ENCODE measurements around the gene MMEL1.

Gene MMEL1

DNA sequence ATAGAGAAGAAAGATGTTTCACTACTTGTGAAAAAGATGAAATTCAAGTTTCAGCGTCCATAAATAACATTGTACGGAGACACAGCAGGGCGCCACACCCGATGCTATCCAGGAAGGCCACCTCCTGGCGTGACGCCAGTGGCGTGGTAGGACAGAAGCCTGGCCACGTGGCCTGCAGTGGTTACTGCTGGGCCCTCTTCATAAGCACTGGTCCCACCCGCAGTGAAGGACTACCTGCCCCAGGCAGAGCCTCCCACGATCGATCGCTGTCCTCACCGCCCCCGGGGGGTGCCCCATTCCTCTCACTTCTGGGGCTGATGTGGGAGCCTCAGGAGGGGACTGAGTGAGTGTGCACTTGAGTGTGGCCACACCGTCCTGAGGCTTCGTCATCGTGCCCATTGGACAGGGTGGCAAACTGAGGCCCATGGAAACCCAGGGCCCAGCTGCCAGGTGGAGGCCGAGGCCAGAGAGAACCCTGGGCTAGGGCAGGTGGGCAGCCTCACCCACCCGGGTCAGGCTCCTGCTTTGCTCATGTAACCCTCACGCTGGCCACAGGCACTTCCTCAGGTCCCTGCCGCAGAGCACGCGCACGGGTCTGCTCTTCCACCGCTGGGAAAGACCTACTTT lies 91.1 kb downstream of the MMEL1 start:
- no peak for DNase-seq

DNA sequence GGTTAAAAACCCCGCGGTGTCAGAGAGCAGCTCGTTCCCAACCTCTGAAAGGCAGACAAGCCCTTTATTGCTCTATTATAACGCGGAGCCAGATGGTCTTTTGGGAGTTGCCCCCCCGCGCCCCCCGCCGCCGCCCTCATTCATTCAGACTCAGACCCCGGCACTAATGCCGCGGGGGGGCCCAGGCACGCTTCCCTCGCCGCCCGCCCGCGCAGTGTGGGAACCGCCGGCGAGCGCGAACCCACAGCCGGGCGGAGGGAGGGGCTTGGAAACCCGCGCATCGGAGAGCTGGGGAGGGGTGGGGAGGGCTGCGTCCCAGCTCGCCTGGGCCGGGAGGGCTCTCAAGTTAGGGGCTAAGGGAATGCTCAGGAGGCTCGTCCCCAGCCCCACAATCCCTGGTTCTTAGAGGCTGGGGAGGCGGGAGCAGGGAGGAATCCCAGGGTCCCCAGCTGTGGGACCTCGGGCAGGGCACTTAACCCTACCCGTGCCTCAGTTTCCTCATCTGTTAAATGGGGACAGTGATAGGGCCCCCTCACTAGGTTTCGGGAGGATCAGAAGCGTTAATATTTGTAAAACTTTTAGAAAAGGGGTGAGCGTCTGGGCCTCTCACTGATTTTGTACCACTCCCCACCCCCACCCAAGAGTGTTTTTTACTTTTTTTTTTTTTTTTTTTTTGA lies 91.9 kb downstream of the MMEL1 start:
- DNase-seq = no peak

Measured in NCI-H1092 (cell line).